Loucy (cell line): ENCODE data around the gene CREB3L2.

Experiments used
- H2AFZ ChIP-seq: fragments of 200-600 bp; sonication (generic); 2 replicates; pipeline ENCODE4 v1.6.0; 2016; ENCODE audit warnings: antibody characterized with exemption, mild to moderate bottlenecking, low read length, moderate library complexity
- H3F3A ChIP-seq: fragments of 200-600 bp; 2 replicates; pipeline ENCODE4 v1.6.0; 2016; ENCODE audit warnings: antibody characterized with exemption, low read depth, mild to moderate bottlenecking
- H3K27me3 ChIP-seq: fragments of 200-600 bp; sonication (generic); 2 replicates; pipeline ENCODE4 v1.6.1; 2014; ENCODE audit warnings: low read length, mild to moderate bottlenecking; ENCODE audit not compliant: insufficient read depth, poor library complexity, severe bottlenecking
- H3K36me3 ChIP-seq: fragments of 200-600 bp; sonication (generic); 2 replicates; pipeline ENCODE4 v1.6.1; 2016; ENCODE audit warnings: low read length; ENCODE audit not compliant: insufficient read depth
- H3K4me1 ChIP-seq: fragments of 200-600 bp; sonication (generic); 2 replicates; pipeline ENCODE4 v1.5.1; 2014; ENCODE audit warnings: low read length, mild to moderate bottlenecking; ENCODE audit not compliant: insufficient read depth, poor library complexity, severe bottlenecking
- H3K4me2 ChIP-seq: fragments of 200-600 bp; sonication (generic); 2 replicates; pipeline ENCODE4 v1.6.0; 2014; ENCODE audit warnings: antibody characterized with exemption, low read length, low read depth, mild to moderate bottlenecking; ENCODE audit not compliant: poor library complexity, severe bottlenecking
- H3K4me3 ChIP-seq: fragments of 200-600 bp; sonication (generic); 2 replicates; pipeline ENCODE4 v1.5.1; 2014; ENCODE audit warnings: low read length, mild to moderate bottlenecking, mixed read lengths; ENCODE audit not compliant: poor library complexity, severe bottlenecking
- H3K79me2 ChIP-seq: fragments of 200-600 bp; sonication (generic); 2 replicates; pipeline ENCODE4 v1.6.1; 2014; ENCODE audit warnings: low read length; ENCODE audit not compliant: insufficient read depth
- H3K9ac ChIP-seq: fragments of 200-600 bp; sonication (generic); 2 replicates; pipeline ENCODE4 v1.6.0; 2014; ENCODE audit warnings: mild to moderate bottlenecking, low read depth, low read length, moderate library complexity; ENCODE audit not compliant: poor library complexity, severe bottlenecking
- H3K9me2 ChIP-seq: fragments of 200-600 bp; sonication (generic); replicated peaks from 2 replicates; pipeline ENCODE4 v1.6.1; 2016; ENCODE audit warnings: low read depth, low read length, mixed read lengths
- H3K9me3 ChIP-seq: fragments of 200-600 bp; sonication (generic); 2 replicates; pipeline ENCODE4 v1.6.1; 2014; ENCODE audit warnings: mild to moderate bottlenecking, antibody characterized with exemption, low read length, low read depth; ENCODE audit not compliant: insufficient read depth
- H4K20me1 ChIP-seq: fragments of 200-600 bp; sonication (generic); 2 replicates; pipeline ENCODE4 v1.6.0; 2014; ENCODE audit warnings: antibody characterized with exemption, low read length, mild to moderate bottlenecking; ENCODE audit not compliant: insufficient read depth, poor library complexity, severe bottlenecking
- CTCF ChIP-seq: fragments of 200-600 bp; sonication (generic); conservative IDR thresholded peaks from 2 replicates; pipeline ENCODE4 v1.5.1; 2014; ENCODE audit warnings: mild to moderate bottlenecking, antibody characterized with exemption, low read length
- EZH2phosphoT487 ChIP-seq: fragments of 200-600 bp; IDR thresholded peaks from 2 replicates; pipeline ENCODE4 v1.6.1; 2018; ENCODE audit warnings: antibody characterized with exemption, mild to moderate bottlenecking, moderate library complexity, borderline replicate concordance

Gene CREB3L2

DNA sequence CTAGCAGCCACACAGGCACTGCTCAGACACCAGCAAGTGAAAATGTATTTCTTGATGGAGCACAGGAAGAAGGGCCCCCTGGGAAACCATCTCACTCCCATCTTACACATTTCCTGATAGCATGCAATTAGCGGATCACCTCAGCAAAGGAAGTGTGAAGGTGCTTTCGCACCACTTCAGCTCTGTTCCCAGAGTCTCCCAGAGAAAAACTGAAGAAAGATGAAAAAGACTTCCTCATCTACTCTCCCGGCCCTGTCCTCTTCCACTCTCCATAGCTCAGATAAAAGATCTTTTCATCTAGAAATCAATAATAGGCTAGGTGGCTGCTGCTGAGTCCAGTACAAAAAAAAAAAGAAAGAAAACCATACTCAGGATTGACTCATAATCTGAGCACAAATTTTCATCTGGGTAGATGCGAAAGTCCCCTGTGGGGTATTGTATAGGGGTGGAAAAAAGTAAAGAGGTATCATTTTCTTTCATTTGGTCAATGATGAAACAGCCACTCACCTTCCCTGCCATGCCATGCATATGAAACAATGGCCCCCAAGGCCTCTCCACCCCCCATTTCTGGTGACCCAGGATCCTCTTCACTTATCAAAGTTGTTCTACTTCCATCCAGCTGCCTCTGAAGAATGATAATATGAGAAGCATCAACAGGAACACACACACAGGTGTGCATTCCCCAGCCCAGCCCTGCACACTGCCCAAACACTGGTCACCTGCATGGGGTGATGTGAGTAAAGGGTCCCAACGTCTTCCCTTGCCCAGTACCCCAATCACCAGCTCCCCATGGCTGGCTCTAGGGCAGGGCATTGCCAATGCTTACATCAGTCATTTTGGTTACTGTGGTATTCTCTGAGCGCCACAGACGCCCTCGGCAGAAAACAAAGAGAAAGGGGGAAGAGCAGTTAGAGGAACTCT lies 106.3 kb downstream of the CREB3L2 start:
- peaks cover 12% of the 10 kb centered on the region for H3K4me1 ChIP-seq
- peaks cover 60% of the 10 kb centered on the region for H3K36me3 ChIP-seq

GRCh38 chr7:137893143-137893742 lies 108.6 kb downstream of the CREB3L2 start:
- Histone ChIP-seq H3K79me2 (no peaks in the 10 kb centered on the region), H3K9ac (no peak overlapping the region), H2AFZ (no peak overlapping the region), H3K27me3 (no peaks in the 10 kb centered on the region), H3K4me2 (no peak overlapping the region), H3K9me3 (no peaks in the 10 kb centered on the region), H3K4me3 (no peak overlapping the region), H3F3A (no peaks in the 10 kb centered on the region), H3K9me2 (no peaks in the 10 kb centered on the region), H4K20me1 (no peaks in the 10 kb centered on the region), H3K4me1 (no peaks in the 10 kb centered on the region), H3K36me3 (peaks cover 75% of the 10 kb centered on the region; the same call in 1 of the 2 replicates)
- no peak for TF ChIP-seq EZH2phosphoT487
- TF ChIP-seq CTCF = no peak

More for the DNA sequence above, 106.3 kb downstream of the CREB3L2 start:
- Histone ChIP-seq H3K27me3 (no peaks in the 10 kb centered on the region), H2AFZ (no peak overlapping the region), H3K4me3 (no peak overlapping the region), H3F3A (no peaks in the 10 kb centered on the region), H3K9me2 (no peaks in the 10 kb centered on the region), H3K9ac (no peak overlapping the region), H3K9me3 (no peaks in the 10 kb centered on the region), H3K4me2 (no peak overlapping the region), H3K79me2 (no peaks in the 10 kb centered on the region), H4K20me1 (no peaks in the 10 kb centered on the region)
- no peak for TF ChIP-seq EZH2phosphoT487
- no peak for TF ChIP-seq CTCF

DNA sequence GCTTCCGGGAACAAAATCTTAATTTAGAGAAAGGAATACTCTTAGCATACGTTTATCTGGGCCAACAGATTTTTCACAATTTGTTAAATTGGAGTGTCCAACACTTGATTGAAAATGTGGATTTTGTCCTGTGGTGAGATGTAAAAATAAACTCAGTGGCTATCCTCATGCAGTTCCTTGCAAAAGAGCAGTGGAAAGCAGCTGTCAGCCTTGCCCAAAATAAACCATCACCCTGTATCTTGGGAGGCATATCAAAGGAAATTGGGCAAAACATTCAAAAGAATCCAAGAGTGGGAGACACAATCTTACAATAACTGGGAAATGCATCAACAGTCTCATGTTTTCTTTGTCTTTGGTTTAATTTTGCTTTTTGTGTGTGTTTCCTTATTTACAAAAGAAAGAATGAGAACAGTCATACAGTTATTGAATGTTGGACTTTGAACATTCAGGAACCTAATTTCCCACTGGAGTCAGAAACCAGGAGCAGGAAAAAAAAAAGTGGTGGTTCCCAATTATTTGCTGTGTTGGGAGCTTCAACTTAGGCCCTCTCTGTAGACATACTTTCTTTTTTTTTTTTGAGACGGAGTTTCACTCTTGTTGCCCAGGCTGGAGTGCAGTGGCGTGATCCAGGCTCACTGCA lies 110.8 kb downstream of the CREB3L2 start:
- Histone ChIP-seq H3K9ac (no peak overlapping the region), H3K27me3 (no peaks in the 10 kb centered on the region), H3F3A (no peaks in the 10 kb centered on the region), H3K4me2 (no peak overlapping the region), H3K36me3 (peaks cover 80% of the 10 kb centered on the region; the same call in 1 of the 2 replicates), H3K4me1 (no peaks in the 10 kb centered on the region), H3K4me3 (no peak overlapping the region), H3K9me2 (no peaks in the 10 kb centered on the region), H3K9me3 (no peaks in the 10 kb centered on the region), H3K79me2 (no peaks in the 10 kb centered on the region), H4K20me1 (no peaks in the 10 kb centered on the region), H2AFZ (no peak overlapping the region)
- TF ChIP-seq CTCF = no peak
- no peak for TF ChIP-seq EZH2phosphoT487
